GM21786 (cell line): ENCODE data around the gene EEF1A1.
"Not testable (repeated sequence)": the region's sequence is repeated elsewhere in the genome, so short reads cannot be mapped to it uniquely, and the experiment has no call there.

ENCODE experiments used
- ATAC-seq: cut with Tn5 transposase; IDR thresholded peaks from one replicate; pipeline ENCODE4 v1.9.1; 2021; ENCODE audit not compliant: unreplicated experiment

Gene EEF1A1

GRCh38 chr6:73538116-73538779 is 17.4 kb upstream of the EEF1A1 start:
- no peak for ATAC-seq

DNA sequence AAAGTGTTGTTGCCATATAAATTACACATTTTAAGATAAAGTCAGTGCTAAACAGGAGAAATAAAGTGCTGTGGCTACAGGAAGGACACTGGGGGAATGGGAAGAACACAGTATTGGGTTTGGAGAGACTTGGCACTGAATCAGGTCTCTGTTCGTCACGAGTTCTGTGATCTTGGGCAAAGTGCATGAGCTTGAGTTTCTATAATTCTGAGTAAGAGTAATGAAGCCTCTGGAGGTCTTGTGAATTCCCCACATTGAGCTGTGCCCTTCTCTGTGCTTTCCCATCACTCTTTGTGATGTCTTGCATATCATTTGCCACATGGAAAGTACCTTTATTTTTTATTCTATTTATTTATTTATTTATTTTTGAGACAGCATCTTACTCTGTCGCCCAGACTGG is 16.8 kb upstream of the EEF1A1 start:
- no peak for ATAC-seq

GRCh38 chr6:73534628-73535027 is 13.8 kb upstream of the EEF1A1 start:
- no peak for ATAC-seq

- no peak for ATAC-seq
These were observed 11.5 kb upstream of the EEF1A1 start for GRCh38 chr6:73532293-73532692.

DNA sequence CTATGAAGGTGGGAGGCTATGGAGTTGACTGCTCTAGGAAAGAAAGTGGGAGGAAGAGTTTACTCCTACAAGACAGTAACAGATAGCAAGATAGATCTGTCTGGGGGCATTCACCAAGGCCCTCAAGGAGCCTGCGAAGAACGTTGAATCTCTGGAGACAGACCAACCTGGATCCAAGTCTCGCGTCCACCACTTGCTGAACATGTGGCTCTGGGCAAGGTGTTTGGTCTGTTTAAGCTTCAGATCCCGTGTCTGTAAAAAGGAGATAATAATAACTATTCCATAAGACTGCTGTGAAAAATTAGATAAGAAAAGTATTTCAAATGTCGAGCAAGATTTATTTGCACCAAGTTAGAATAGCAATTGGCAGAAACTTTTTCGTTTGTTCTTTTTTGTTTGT is 8.1 kb upstream of the EEF1A1 start:
- no peak for ATAC-seq

DNA sequence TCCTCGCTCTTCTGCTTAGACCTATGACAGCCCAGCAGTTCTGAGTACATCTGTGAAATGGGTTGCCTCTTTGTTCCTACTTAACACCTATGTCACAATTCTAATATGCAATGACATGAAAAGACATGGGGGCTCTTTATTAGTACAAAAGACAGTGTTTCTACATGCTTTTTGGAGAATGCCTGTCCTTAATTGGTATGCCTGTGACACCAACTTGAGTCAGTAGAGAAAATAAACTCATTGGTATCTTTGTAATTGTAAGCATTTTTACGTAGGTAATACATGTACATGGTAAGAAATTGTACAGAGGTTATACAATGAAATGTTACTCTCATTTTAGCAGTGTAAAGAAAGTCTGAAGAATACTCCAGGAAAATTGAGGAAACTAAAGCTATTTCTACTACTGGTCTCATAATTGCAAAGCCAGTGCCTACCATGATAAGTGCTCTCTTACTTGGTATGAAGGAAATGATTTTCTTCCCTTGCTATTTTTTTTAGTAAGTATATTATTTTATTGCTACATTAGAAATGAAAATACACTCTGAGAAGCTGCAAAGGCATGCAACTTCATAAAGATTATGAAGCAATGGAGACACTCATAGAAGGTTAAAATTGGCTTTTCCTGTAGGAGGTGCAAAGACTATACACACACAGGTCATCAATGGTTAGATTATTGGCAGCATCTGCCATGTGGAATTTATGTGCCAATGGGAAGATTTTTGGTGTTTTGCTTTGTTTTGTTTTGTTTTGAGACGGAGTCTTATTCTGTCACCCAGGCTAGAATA is 4.9 kb upstream of the EEF1A1 start:
- no peak for ATAC-seq

GRCh38 chr6:73523434-73524123 is 2.7 kb upstream of the EEF1A1 start:
- ATAC-seq, result peak; percentile 44

GRCh38 chr6:73521351-73521985 is 636 bp upstream of the EEF1A1 start:
- ATAC-seq, result peak; percentile 30

- no peak for ATAC-seq
These were observed 725 bp downstream of the EEF1A1 start for GRCh38 chr6:73519926-73520687.

DNA sequence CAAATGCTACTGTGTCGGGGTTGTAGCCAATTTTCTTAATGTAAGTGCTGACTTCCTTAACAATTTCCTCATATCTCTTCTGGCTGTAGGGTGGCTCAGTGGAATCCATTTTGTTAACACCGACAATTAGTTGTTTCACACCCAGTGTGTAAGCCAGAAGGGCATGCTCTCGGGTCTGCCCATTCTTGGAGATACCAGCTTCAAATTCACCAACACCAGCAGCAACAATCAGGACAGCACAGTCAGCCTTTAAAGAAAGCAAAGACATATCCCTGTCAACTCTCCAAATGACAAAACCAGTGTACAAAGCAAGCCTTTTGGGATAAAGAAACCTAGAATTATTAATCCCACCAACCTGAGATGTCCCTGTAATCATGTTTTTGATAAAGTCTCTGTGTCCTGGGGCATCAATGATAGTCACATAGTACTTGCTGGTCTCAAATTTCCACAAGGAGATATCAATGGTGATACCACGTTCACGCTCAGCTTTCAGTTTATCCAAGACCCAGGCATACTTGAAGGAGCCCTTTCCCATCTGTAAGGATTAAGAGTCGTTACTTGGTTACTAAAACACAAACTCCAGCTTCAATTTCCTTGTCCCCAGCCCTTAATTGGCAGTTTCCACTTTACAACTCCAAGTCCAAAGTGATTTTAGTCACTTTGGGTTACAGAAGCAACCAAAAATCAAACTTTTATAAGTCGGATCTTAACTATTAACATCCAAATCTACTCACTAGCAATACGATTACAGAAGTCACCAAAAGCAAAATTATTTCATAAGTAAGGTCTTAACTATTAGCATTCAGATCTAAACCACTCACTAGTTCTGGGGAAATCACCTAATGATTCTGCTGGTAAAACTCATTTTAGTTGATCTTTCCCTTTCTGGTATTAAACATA is 1.6 kb downstream of the EEF1A1 start:
- ATAC-seq, result not testable (repeated sequence)

DNA sequence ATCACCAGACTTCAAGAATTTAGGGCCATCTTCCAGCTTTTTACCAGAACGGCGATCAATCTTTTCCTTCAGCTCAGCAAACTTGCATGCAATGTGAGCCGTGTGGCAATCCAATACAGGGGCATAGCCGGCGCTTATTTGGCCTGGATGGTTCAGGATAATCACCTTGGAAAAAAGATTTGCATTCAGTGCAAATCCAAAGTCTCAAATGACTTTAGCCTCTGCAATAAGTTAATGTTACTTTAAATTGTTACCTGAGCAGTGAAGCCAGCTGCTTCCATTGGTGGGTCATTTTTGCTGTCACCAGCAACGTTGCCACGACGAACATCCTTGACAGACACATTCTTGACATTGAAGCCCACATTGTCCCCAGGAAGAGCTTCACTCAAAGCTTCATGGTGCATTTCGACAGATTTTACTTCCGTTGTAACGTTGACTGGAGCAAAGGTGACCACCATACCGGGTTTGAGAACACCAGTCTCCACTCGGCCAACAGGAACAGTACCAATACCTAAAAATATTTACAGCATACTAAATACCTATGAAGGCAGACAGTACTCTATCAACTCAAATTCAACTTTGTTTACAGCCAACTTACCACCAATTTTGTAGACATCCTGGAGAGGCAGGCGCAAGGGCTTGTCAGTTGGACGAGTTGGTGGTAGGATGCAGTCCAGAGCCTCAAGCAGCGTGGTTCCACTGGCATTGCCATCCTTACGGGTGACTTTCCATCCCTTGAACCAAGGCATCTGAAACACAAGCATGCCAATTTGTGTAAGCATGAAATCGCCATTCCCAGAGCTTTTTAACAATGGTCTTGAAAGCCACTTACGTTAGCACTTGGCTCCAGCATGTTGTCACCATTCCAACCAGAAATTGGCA is 2.5 kb downstream of the EEF1A1 start:
- ATAC-seq, result not testable (repeated sequence)

GRCh38 chr6:73516514-73517489 is 4.0 kb downstream of the EEF1A1 start:
- no peak for ATAC-seq

- ATAC-seq, result peak; percentile 50
These were observed 5.6 kb downstream of the EEF1A1 start for GRCh38 chr6:73515204-73515655.

GRCh38 chr6:73514746-73515110 is 6.1 kb downstream of the EEF1A1 start:
- ATAC-seq, result no peak

DNA sequence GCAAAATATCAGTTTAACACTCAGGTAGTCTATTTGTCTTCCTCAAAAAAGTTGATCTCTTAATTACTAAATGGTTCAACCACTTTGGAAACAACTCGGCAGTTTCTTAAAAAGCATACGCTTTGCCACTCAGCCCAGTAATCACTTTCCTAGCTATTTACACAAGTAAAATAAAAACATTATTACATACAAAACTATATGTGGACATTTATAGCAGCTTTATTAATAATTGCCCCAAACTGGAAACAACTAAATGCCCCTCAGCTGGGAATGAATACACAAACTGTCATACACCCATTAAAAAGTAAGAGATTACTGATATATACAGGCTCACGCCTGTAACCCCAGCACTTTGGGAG is 7.4 kb downstream of the EEF1A1 start:
- ATAC-seq, result no peak

- no peak for ATAC-seq
These were observed 9.0 kb downstream of the EEF1A1 start for GRCh38 chr6:73511796-73512195.

- no peak for ATAC-seq
These were observed 11.0 kb downstream of the EEF1A1 start for GRCh38 chr6:73509851-73510250.

DNA sequence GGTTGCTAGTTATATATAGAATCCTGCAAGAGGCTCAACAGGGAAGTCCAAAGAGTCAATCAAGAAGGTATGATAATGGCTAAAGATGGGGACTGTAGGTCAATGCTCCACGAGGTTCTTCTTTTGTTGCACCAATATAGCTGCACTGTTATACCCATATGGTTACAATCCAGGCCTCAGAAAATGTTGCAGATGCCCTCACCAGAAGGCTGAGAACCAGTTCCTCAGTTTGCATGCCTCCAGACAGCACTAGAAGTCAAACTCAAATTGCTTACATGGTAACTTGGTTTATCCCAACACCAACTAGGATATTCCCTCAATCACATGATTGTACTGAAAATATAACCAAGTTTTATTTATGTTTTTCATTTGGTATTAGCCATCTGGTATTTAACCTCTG is 12.1 kb downstream of the EEF1A1 start:
- no peak for ATAC-seq
